Measurements from ENCODE around the gene SLIT3.

- TF ChIP-seq POLR2AphosphoS5 (IDR thresholded peaks at IDR 0.05; ENCODE audit: insufficient read depth in 1 of 2, low read depth in 1 of 2): peak in 1 of 2 donors; percentile 49
- TF ChIP-seq CTCF (IDR thresholded peaks at IDR 0.05): no peak
- TF ChIP-seq POLR2A (IDR thresholded peaks at IDR 0.05): no peak
These were observed 687.9 kb downstream of the SLIT3 start for GRCh38 chr5:168612996-168613395.
